ENCODE measurements around the gene FAM53A. TPM values are rescaled to one million over a fixed set of nuclear protein-coding genes. Genes with fewer than 3 reads are reported as not detected.

FAM53A gene
- total and polyA plus RNA-seq, 8 donors = 1.5 to 4.3 (median 2.3) TPM

DNA sequence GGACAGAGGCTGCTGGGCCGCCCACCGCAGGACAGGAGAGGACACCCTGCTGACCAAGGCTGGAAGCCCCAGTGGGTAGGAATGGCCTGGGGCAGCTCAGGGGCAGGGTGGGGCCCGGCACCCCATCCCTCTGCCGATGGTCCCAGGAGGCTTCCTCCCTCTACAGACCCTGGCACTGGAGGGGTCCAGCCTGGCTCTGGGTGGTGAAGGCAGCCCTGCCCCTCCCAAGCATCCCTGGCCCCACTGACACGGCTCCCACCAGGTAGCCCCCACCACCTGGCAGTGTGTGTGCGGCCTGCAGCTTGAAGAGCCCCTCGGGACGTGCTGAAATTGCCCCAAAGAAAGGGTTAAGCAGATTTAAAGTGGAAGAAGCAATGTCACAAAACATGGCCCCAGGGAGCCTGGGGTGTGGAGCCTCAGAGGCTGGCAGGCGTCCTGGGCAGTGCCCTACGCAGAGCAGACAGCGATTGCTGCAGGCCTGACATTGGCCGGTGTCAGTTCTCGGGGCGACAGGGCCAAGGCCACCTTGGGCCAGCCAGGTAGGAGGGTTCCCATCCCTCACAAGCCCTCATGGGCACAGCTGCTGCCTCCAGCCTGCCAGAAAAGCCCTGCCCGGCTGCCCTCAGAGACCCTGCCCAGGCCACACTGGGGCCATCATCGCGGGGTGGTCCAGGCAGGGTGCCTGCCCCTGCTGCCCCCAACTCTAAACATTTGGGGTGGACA, 80.5 kb downstream of the FAM53A start:
- ATAC-seq (no peak), DNase-seq (peak in 1 of 4 donors; percentile 55)
- Histone ChIP-seq H3K27ac (no peak overlapping the region), H3K36me3 (no peaks in the 10 kb centered on the region), H3K4me3 (no peak overlapping the region), H3K27me3 (peaks cover 0 to 74% of the 10 kb centered on the region in 2 donors), H3K9me3 (no peaks in the 10 kb centered on the region), H3K4me1 (no peaks in the 10 kb centered on the region)
- TF ChIP-seq, protein P1, sequence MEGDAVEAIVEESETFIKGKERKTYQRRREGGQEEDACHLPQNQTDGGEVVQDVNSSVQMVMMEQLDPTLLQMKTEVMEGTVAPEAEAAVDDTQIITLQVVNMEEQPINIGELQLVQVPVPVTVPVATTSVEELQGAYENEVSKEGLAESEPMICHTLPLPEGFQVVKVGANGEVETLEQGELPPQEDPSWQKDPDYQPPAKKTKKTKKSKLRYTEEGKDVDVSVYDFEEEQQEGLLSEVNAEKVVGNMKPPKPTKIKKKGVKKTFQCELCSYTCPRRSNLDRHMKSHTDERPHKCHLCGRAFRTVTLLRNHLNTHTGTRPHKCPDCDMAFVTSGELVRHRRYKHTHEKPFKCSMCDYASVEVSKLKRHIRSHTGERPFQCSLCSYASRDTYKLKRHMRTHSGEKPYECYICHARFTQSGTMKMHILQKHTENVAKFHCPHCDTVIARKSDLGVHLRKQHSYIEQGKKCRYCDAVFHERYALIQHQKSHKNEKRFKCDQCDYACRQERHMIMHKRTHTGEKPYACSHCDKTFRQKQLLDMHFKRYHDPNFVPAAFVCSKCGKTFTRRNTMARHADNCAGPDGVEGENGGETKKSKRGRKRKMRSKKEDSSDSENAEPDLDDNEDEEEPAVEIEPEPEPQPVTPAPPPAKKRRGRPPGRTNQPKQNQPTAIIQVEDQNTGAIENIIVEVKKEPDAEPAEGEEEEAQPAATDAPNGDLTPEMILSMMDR (IDR thresholded peaks at IDR 0.05) = no peak
- intact Hi-C loops (cut with DNase I) = no loop called here

DNA sequence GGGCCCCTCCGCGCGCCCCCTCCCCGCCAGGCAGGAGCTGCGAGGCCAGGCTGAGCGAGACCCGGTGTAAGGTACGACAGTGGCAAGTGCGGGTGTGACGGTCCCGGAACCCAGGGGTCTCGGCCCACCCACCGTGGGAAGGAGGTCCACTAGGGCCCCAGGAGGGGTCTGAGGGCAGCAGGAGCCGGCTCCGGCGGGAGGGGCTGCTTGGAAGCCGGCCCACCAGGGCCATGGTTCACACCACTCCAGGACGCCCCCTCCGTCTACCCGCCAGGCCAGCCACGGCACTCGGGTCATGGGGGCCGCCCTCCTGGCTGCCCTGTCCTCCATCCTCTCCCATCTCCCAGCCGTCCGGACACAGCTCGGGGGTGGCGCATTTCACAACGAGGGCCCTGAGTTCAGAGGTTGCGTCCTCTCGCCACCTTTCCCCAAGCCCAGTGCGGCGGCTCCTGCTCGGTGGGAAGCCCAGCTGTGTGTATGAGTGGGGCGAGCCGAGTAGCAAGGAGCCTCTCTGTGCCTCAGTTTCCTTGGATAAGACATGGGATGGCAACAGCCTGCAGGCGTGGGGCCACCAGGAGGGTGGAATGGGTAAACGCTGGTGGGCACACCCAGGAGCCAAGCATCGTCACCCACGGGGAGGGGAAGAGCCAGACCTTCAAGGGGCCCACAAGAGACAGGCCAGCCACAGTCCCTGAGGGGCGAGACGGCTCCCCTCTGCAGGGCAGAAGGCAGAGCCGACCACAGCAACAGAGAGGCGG, 81.3 kb downstream of the FAM53A start:
- no peaks in the 10 kb centered on the region for H3K36me3 ChIP-seq
- H3K4me3 ChIP-seq = no peak overlapping the region
- no peak overlapping the region for H3K27ac ChIP-seq
- no peaks in the 10 kb centered on the region for H3K4me1 ChIP-seq
- DNase-seq (peak in 1 of 4 donors; percentile 75), ATAC-seq (no peak)
- TF ChIP-seq, protein P1 (IDR thresholded peaks at IDR 0.05) = no peak
- H3K9me3 ChIP-seq = no peaks in the 10 kb centered on the region
- H3K27me3 ChIP-seq = peaks cover 0 to 75% of the 10 kb centered on the region in 2 donors
- intact Hi-C loops (cut with DNase I) = no loop called here

DNA sequence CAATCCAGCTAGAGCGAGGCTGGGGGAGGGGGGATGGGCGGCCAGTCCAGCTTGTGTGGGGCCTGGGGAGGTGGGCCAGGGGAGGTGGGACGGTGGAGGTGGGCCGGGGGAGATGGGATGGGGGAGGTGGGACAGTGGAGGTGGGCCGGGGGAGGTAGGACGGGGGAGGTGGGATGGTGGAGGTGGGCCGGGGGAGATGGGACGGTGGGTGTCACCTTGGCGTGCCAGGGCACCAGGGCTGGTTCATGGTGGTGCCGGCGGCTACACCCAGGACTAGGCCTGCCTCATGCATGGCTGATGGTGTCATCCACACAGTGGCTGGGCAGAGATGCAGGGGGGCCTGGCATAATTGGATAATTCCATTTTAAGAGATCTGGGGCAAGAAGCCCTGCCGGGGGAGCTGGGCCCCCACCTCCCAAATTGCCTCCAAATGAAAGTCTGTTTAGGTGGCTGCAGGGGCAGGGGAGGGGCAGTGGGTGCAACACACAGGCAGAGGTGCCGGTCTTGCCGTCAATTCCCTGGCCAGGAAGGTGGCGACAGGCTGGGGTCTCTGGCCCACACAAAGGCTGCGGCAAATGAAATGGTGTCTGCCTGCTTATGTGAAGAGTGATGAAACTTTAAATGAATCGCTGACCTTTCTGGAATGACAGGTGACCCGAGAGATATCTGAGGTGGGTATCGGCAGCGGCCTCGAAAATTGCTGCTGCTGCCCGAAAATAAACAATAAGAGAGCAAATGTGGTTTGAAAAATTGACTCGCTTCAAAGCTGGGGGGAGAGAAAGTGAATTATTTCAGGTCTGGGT, 82.1 kb downstream of the FAM53A start:
- intact Hi-C loops (cut with DNase I) = no loop called here
- no peak overlapping the region for H3K27ac ChIP-seq
- no peak for ATAC-seq
- H3K4me3 ChIP-seq = no peak overlapping the region
- H3K4me1 ChIP-seq = no peaks in the 10 kb centered on the region
- DNase-seq = peak in 1 of 4 donors; percentile 57
- no peaks in the 10 kb centered on the region for H3K36me3 ChIP-seq
- TF ChIP-seq, protein P1 (IDR thresholded peaks at IDR 0.05) = no peak
- peaks cover 0 to 78% of the 10 kb centered on the region in 2 donors for H3K27me3 ChIP-seq
- no peaks in the 10 kb centered on the region for H3K9me3 ChIP-seq

DNA sequence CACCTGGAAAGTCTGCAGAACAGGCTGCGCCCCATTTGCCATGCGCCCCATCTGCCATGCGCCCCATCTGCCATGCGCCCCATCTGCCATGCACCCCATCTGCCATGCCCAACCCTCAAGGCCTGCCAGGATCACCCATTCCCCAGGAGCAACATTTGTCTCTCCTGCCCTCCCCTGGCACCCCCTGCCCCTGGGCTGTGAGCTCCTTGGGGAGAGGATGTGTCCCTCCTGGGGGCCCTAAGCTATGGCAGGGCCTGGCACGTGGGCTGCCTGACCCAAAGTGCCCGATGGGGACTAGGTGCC, 82.6 kb downstream of the FAM53A start:
- Histone ChIP-seq H3K36me3 (no peaks in the 10 kb centered on the region), H3K4me3 (no peak overlapping the region), H3K4me1 (no peaks in the 10 kb centered on the region), H3K27me3 (peaks cover 0 to 83% of the 10 kb centered on the region in 2 donors), H3K9me3 (no peaks in the 10 kb centered on the region), H3K27ac (no peak overlapping the region)
- no peak for DNase-seq
- intact Hi-C loops (cut with DNase I) = no loop called here
- no peak for ATAC-seq
- TF ChIP-seq, protein P1 (IDR thresholded peaks at IDR 0.05) = no peak

All from left lung (tissue), 10 donors.